NCI-H2029 treated with DMSO at 0.1 percent for 48 hours (cell line): ENCODE measurements around the gene ST6GALNAC2.
"Not testable (repeated sequence)": the region's sequence is repeated elsewhere in the genome, so short reads cannot be mapped to it uniquely, and the experiment has no call there.

Experiments
- DNase-seq: peaks from one replicate; lab custom pipeline; 2025; lab: John Stamatoyannopoulos, UW

ST6GALNAC2 gene

GRCh38 chr17:76539631-76540271 is 45.9 kb downstream of the ST6GALNAC2 start, which contains the start of gene PRCD:
TSS of gene PRCD (plus strand) at chr17:76540044. CDS start at chr17:76540142, 98 bp downstream.
- no peak for DNase-seq

- DNase-seq = no peak
Observed at GRCh38 chr17:76538941-76539570, 46.6 kb downstream of the ST6GALNAC2 start.

- DNase-seq = no peak
Observed at GRCh38 chr17:76538281-76538931, 47.3 kb downstream of the ST6GALNAC2 start.

GRCh38 chr17:76537578-76538280 is 47.9 kb downstream of the ST6GALNAC2 start, which contains the start of gene CYGB:
TSS of gene CYGB (minus strand) at chr17:76537709. CDS start at chr17:76537542, 167 bp downstream.
- DNase-seq = no peak

- DNase-seq = no peak
Observed at GRCh38 chr17:76537288-76537577, 48.4 kb downstream of the ST6GALNAC2 start.

- DNase-seq = no peak
Observed at GRCh38 chr17:76536511-76537287, 49.0 kb downstream of the ST6GALNAC2 start.

- DNase-seq = no peak
Observed at GRCh38 chr17:76535788-76536510, 49.7 kb downstream of the ST6GALNAC2 start.

- DNase-seq = no peak
Observed at GRCh38 chr17:76534831-76535732, 50.6 kb downstream of the ST6GALNAC2 start.

GRCh38 chr17:76533640-76534359 is 51.9 kb downstream of the ST6GALNAC2 start:
- DNase-seq = not testable (repeated sequence)

- DNase-seq = no peak
Observed at GRCh38 chr17:76532072-76532651, 53.5 kb downstream of the ST6GALNAC2 start.

- DNase-seq = no peak
Observed at GRCh38 chr17:76531486-76532038, 54.1 kb downstream of the ST6GALNAC2 start.

- DNase-seq = no peak
Observed at GRCh38 chr17:76530811-76531485, 54.7 kb downstream of the ST6GALNAC2 start.

- DNase-seq = no peak
Observed at GRCh38 chr17:76530095-76530723, 55.5 kb downstream of the ST6GALNAC2 start.

GRCh38 chr17:76529224-76530094 is 56.2 kb downstream of the ST6GALNAC2 start:
- DNase-seq = no peak

GRCh38 chr17:76528528-76529223 is 57.0 kb downstream of the ST6GALNAC2 start:
- no peak for DNase-seq

GRCh38 chr17:76528156-76528527 is 57.5 kb downstream of the ST6GALNAC2 start:
- no peak for DNase-seq
